C4-2B (cell line): Measurements from ENCODE around the gene TXNDC16.
A peak's percentile ranks its signal among the peaks of the same experiment; 100 is the strongest.
"Not testable (repeated sequence)": the region's sequence is repeated elsewhere in the genome, so short reads cannot be mapped to it uniquely, and the experiment has no call there.

ENCODE experiments used
- H3K27ac ChIP-seq: fragments of 450-650 bp; 2 replicates; pipeline ENCODE4 v1.5.1; 2017
- CTCF ChIP-seq: fragments of 450-650 bp; conservative IDR thresholded peaks from 2 replicates; pipeline ENCODE4 v1.5.1; 2017; ENCODE audit warnings: mild to moderate bottlenecking
- ZFX ChIP-seq: fragments of 450-650 bp; IDR thresholded peaks from 2 replicates; pipeline ENCODE4 v1.6.1; 2017

Gene TXNDC16

GRCh38 chr14:52583544-52583943 lies 31.2 kb upstream of the TXNDC16 start:
- TF ChIP-seq CTCF (no peak), ZFX (no peak)

GRCh38 chr14:52575858-52576257 lies 23.6 kb upstream of the TXNDC16 start:
- no peak overlapping the region for H3K27ac ChIP-seq
- TF ChIP-seq ZFX (no peak), CTCF (no peak)

More at GRCh38 chr14:52583544-52583943, 31.2 kb upstream of the TXNDC16 start:
- no peak overlapping the region for H3K27ac ChIP-seq

- H3K27ac ChIP-seq: not testable (repeated sequence)
Observed at GRCh38 chr14:52568454-52568853, 16.1 kb upstream of the TXNDC16 start.

GRCh38 chr14:52563120-52563519 lies 10.8 kb upstream of the TXNDC16 start:
- H3K27ac ChIP-seq: no peak overlapping the region
- TF ChIP-seq ZFX: no peak
- TF ChIP-seq CTCF: no peak

- TF ChIP-seq ZFX (no peak), CTCF (no peak)
- no peak overlapping the region for H3K27ac ChIP-seq
Observed at GRCh38 chr14:52558688-52559087, 6.4 kb upstream of the TXNDC16 start.

- TF ChIP-seq ZFX (no peak), CTCF (no peak)
- peak overlapping the region; percentile 74 for H3K27ac ChIP-seq
Observed at GRCh38 chr14:52553671-52554575, 1.6 kb upstream of the TXNDC16 start.

GRCh38 chr14:52553002-52553670 lies 831 bp upstream of the TXNDC16 start:
- TF ChIP-seq ZFX (no peak), CTCF (no peak)
- H3K27ac ChIP-seq: peak overlapping the region; percentile 74
